Activated naive CD4-positive, alpha-beta T cell treated with anti-CD3 and anti-CD28 coated beads, Interleukin-2, amount 50 U/mL, for 24 hours (primary cell): ENCODE data around the gene MDFIC.
A peak's percentile ranks its signal among the peaks of the same experiment; 100 is the strongest.

Experiments
- H3K27ac Mint-ChIP-seq: one replicate; pipeline ENCODE4 v1.8.0; 2021; ENCODE audit warnings: mild to moderate bottlenecking, mixed read lengths
- H3K27me3 Mint-ChIP-seq: one replicate; pipeline ENCODE4 v1.8.0; 2021; ENCODE audit warnings: mixed read lengths
- H3K36me3 Mint-ChIP-seq: one replicate; pipeline ENCODE4 v1.8.0; 2021; ENCODE audit warnings: mixed read lengths
- H3K4me1 Mint-ChIP-seq: one replicate; pipeline ENCODE4 v1.8.0; 2021; ENCODE audit warnings: mixed read lengths
- H3K4me3 Mint-ChIP-seq: one replicate; pipeline ENCODE4 v1.8.0; 2021; ENCODE audit warnings: mild to moderate bottlenecking, mixed read lengths
- H3K9me3 Mint-ChIP-seq: one replicate; pipeline ENCODE4 v1.8.0; 2021; ENCODE audit warnings: mixed read lengths

Gene MDFIC

DNA sequence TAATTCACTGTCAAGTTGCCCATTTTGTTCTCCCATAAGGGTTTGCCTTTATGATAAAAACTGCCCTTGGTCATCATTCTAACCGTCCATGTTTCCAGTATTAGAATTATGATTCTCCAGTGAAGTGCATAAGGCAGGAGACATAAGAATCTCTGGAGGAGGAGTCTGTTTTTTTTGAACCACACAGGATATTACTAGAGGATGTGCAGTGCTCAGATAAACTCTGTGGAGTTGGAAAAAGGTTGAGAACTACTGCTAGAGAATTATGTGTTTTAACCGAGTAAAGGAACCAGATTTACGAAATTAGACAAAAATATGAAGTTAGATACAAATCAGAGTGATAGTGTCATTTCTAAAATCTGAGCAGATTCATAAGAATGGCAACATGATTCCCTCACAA is 40.5 kb downstream of the MDFIC start:
- Mint-ChIP-seq H3K9me3 (no peaks in the 10 kb centered on the region), H3K4me3 (no peak overlapping the region), H3K27ac (no peak overlapping the region), H3K27me3 (no peaks in the 10 kb centered on the region), H3K36me3 (peaks cover 24% of the 10 kb centered on the region), H3K4me1 (peaks cover 74% of the 10 kb centered on the region)

DNA sequence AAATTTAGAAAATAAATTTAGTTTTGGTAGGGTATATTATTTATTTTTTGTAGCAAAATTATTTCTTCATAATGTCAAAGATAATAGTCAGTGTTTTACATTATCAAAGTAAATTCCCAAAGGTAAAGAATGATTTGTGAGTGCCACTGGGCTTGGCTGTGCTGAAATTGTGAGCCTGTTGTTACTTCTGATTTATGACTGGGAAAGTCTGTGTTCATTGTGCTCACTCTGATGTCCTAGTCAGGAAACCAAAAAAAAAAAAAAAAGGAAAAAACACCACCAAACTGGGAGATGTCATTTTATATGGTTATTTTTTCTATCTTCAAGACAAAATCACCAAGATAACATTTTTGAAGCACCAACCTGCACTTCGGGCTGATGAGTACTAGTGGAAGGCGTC is 44.3 kb downstream of the MDFIC start:
- Mint-ChIP-seq H3K4me3 (peak overlapping the region; percentile 27), H3K27me3 (no peaks in the 10 kb centered on the region), H3K9me3 (no peaks in the 10 kb centered on the region), H3K27ac (no peak overlapping the region), H3K4me1 (peaks cover 85% of the 10 kb centered on the region), H3K36me3 (peaks cover 21% of the 10 kb centered on the region)

DNA sequence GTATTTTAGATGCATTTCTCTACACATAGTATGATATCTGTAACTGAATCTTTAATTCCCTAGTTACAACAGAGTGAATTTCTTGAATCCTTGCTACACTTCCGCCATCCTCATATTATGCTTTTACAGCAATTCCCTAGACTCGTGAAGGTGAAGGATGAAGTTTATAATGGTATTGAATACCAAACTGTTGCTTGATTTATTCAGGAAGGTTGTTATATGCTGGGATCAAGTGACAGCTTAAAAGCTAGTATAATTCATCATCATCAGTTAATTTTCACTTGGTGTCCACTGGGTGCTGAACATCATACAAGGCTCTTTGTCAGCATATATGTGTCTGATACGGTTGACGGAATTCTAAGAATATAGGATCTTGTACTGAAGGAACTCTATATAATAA is 47.2 kb downstream of the MDFIC start:
- H3K4me3 Mint-ChIP-seq, result no peak overlapping the region
- H3K27ac Mint-ChIP-seq, result no peak overlapping the region
- H3K4me1 Mint-ChIP-seq, result peaks cover 90% of the 10 kb centered on the region
- H3K36me3 Mint-ChIP-seq, result peaks cover 20% of the 10 kb centered on the region
- H3K27me3 Mint-ChIP-seq, result no peaks in the 10 kb centered on the region
- no peaks in the 10 kb centered on the region for H3K9me3 Mint-ChIP-seq

DNA sequence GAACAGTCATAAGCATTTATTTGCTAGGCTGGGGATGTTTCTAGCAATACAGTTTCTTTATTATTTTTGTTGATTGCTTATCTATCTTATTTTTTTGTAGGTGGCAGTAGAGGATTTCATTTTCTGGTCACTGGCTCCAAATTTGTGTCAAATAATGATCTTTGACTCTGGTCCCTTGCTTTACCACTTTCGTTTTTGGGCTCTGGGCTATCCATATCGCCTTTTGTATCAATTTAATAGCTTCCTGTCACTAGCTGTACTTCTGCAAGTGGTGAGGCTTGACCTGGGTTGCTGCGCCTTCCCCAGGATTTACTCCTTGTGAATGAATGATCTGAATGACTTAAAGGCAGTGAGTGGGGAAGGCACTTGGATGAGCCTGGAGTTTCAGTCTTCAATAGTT is 48.4 kb downstream of the MDFIC start:
- Mint-ChIP-seq H3K27me3 (no peaks in the 10 kb centered on the region), H3K9me3 (no peaks in the 10 kb centered on the region), H3K4me3 (peak overlapping the region; percentile 32), H3K4me1 (peaks cover 93% of the 10 kb centered on the region), H3K27ac (peak overlapping the region; percentile 66), H3K36me3 (peaks cover 14% of the 10 kb centered on the region)

DNA sequence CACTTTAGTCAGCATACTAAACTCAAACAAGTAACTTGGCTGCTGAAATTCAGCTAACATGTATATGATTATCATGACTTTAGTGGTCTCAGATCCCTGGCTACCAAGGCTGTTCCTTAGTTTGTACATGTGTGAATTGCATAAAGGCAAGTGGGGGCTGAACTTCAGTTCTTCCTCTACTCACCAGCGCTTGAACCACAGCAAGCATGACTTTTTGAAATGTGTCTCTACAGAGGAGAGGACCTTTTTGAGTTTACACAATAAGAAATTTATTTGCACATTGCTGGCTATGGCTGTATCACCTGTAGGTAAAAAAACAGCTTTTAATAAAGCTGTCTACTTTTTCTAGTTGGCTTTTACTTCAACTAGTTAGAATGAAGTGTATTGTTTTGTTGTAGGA is 48.8 kb downstream of the MDFIC start:
- no peak overlapping the region for H3K27ac Mint-ChIP-seq
- H3K4me1 Mint-ChIP-seq, result peaks cover 92% of the 10 kb centered on the region
- H3K36me3 Mint-ChIP-seq, result peaks cover 12% of the 10 kb centered on the region
- no peaks in the 10 kb centered on the region for H3K9me3 Mint-ChIP-seq
- peak overlapping the region; percentile 32 for H3K4me3 Mint-ChIP-seq
- H3K27me3 Mint-ChIP-seq, result no peaks in the 10 kb centered on the region

DNA sequence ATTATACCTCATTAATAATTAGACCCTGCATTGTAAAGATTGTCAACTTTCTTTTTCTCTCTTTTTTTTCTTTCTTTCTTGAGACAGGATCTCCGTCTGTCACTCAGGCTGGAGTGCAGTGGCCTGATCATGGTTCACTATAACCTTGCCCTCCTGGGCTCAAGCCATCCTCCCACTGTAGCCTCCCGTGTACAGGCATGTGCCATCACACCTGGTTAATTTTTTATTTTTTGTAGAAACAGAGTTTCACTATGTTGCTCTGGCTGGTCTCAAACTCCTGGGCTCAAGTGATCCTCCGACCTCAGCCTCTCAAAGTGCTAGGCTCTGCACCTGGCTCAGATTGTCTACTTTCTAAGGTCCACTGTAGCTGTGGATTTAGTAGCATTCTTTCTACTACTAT is 50.7 kb downstream of the MDFIC start:
- Mint-ChIP-seq H3K27ac (peak overlapping the region; percentile 76), H3K4me1 (peaks cover 83% of the 10 kb centered on the region), H3K9me3 (no peaks in the 10 kb centered on the region), H3K27me3 (no peaks in the 10 kb centered on the region), H3K4me3 (peak overlapping the region; percentile 36), H3K36me3 (peaks cover 9% of the 10 kb centered on the region)

DNA sequence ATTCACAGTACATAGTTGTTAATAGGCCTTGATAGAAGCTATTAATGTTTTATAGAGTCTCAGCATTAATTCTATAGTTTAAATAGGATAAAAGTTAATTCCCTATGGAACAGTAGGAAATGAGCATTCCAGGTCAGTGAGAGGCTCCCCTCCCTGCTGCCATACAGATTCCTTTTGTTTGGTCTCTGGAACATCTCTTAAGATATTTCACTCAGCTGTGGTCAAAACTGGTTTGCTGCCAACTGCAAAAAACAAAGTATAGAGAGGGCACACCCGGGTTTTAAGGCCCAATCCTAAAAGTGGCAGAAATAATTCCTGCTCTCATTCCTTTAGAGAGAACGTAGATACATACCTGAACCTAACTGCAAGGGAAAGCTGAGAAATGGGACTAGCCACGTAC is 51.3 kb downstream of the MDFIC start:
- Mint-ChIP-seq H3K9me3 (no peaks in the 10 kb centered on the region), H3K27me3 (no peaks in the 10 kb centered on the region), H3K27ac (no peak overlapping the region), H3K4me1 (peaks cover 80% of the 10 kb centered on the region), H3K4me3 (no peak overlapping the region), H3K36me3 (peaks cover 9% of the 10 kb centered on the region)

DNA sequence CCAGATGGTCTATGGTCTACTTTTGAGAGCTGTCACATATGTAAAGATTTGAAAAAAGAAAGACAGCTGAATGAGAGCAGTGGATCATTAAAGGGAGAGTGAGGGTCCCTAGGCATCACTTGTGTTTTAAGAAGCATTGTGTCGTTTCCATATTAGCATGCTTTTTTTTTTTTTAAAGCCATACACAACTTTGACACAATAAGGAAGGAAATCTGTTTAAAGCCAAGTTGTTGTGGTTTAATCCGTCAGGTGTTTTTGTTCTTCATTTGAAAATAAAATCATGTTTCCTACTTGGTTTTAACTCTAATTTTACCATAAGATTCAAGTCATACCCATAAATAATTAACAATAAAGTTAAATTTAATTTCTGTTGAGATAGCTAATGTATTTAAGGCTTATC is 53.5 kb downstream of the MDFIC start:
- H3K27ac Mint-ChIP-seq, result no peak overlapping the region
- peaks cover 15% of the 10 kb centered on the region for H3K36me3 Mint-ChIP-seq
- H3K4me1 Mint-ChIP-seq, result peaks cover 75% of the 10 kb centered on the region
- no peak overlapping the region for H3K4me3 Mint-ChIP-seq
- H3K27me3 Mint-ChIP-seq, result no peaks in the 10 kb centered on the region
- no peaks in the 10 kb centered on the region for H3K9me3 Mint-ChIP-seq

DNA sequence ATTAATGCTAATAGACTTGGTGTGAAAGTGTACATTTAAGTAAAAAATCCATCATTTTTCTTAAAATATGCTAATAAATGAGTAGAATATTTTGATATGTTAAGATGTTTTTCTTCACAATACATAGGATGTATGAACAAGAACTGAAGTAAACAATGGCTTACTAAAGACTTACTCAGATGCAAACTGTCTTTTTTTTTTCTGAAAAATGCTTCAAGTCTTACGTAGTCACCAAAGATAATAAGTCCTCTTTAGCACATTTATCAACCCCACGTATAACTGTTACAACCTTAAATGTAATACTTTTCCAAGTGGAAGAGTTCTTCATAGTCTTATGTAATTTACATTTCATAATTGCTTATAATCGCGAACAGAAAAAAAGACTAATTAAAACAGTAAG is 54.8 kb downstream of the MDFIC start:
- H3K27ac Mint-ChIP-seq, result no peak overlapping the region
- H3K36me3 Mint-ChIP-seq, result peaks cover 24% of the 10 kb centered on the region
- H3K4me3 Mint-ChIP-seq, result no peak overlapping the region
- H3K4me1 Mint-ChIP-seq, result peaks cover 73% of the 10 kb centered on the region
- no peaks in the 10 kb centered on the region for H3K9me3 Mint-ChIP-seq
- H3K27me3 Mint-ChIP-seq, result no peaks in the 10 kb centered on the region

DNA sequence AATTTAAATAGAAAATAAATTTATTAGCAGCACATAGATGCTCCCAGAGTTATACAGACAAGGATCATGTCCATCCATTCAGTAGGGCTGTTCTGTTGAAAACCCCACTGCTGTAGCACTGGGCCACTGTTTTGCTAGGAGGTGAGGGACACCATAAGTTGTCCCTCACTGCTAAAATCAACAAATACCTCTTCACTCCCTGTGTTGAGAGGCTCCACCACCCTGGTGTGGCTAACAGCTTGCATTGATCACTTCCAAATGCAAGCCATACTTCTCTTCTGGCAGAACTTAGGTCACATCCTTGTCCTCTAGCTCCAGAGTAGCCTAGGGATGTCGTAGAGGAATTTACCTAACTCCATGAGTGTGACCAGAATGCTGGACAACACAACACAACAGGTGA is 55.4 kb downstream of the MDFIC start:
- H3K4me3 Mint-ChIP-seq, result no peak overlapping the region

DNA sequence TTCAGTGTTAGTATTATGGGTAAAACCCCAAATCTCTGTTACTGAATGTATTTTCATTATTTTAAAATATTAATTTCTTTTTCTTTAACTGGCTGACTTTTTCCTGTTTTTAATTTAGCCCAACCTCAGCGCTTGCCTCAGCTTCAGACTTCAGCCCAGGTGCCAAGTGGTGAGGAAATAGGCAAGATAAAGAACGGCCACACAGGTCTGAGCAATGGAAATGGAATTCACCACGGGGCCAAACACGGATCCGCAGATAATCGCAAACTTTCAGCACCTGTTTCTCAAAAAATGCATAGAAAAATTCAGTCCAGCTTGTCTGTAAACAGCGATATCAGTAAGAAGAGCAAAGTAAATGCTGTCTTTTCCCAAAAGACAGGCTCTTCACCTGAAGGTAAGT is 57.5 kb downstream of the MDFIC start:
- peaks cover 30% of the 10 kb centered on the region for H3K36me3 Mint-ChIP-seq
- H3K27ac Mint-ChIP-seq, result no peak overlapping the region

More for the DNA sequence above, 55.4 kb downstream of the MDFIC start:
- H3K27me3 Mint-ChIP-seq, result no peaks in the 10 kb centered on the region
- peak overlapping the region; percentile 23 for H3K27ac Mint-ChIP-seq
- no peaks in the 10 kb centered on the region for H3K9me3 Mint-ChIP-seq
- H3K4me1 Mint-ChIP-seq, result peaks cover 72% of the 10 kb centered on the region
- H3K36me3 Mint-ChIP-seq, result peaks cover 27% of the 10 kb centered on the region

DNA sequence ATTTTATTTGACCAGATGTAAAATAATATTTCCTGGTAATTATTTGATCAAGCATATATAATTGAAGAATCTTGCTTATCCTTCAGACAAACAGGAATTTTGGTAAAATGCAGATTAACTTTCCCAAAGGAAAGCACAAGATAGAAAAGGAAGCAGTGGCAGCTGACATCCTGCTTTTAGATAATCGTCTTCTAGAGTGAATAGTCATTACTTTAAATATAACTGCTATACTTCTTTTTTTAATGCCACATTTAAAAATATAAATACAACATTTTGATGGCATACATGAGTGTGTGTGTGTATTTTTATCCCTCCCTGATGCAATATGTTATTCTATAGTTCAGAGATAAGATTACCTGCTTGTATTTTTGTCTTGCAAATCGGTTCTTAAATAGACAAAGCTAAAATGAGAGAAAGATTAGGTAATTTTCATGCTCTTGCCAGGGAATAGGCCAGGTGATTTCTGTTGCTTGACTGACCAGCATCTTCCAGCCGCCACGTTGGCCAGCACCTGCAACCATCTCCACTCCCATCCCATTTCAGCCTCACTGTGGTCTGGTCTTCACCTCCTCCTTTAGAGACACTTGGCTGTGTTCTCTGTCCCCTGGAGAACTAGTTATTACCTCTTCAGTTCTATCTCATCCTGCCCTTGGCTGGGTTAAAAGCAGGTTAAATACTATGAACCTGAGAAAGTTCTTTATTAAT is 58.1 kb downstream of the MDFIC start:
- H3K9me3 Mint-ChIP-seq, result no peaks in the 10 kb centered on the region
- no peak overlapping the region for H3K4me3 Mint-ChIP-seq
- no peaks in the 10 kb centered on the region for H3K27me3 Mint-ChIP-seq
- H3K27ac Mint-ChIP-seq, result no peak overlapping the region
- H3K36me3 Mint-ChIP-seq, result peaks cover 32% of the 10 kb centered on the region
- peaks cover 58% of the 10 kb centered on the region for H3K4me1 Mint-ChIP-seq

More for the DNA sequence above, 57.5 kb downstream of the MDFIC start:
- Mint-ChIP-seq H3K27me3 (no peaks in the 10 kb centered on the region), H3K9me3 (no peaks in the 10 kb centered on the region), H3K4me1 (peaks cover 61% of the 10 kb centered on the region), H3K4me3 (no peak overlapping the region)

DNA sequence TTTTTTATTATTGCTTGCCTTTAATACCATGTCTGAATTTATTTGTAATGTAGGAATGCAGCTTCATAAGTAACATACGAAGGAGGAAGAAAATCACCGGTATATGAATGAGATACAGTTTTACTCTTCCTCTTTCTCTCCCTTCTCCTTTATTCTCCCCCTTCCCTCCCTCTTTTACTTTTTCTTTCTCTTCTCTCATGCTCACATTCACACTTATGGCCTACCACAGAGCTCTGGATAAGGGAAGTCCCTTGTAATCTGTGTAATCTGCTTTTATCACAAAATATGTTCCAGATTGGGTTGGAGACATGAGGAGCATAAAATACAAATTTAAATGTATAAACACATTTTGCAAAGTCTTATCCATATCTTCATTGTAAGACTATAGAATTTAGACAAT is 59.4 kb downstream of the MDFIC start:
- H3K27ac Mint-ChIP-seq, result no peak overlapping the region

DNA sequence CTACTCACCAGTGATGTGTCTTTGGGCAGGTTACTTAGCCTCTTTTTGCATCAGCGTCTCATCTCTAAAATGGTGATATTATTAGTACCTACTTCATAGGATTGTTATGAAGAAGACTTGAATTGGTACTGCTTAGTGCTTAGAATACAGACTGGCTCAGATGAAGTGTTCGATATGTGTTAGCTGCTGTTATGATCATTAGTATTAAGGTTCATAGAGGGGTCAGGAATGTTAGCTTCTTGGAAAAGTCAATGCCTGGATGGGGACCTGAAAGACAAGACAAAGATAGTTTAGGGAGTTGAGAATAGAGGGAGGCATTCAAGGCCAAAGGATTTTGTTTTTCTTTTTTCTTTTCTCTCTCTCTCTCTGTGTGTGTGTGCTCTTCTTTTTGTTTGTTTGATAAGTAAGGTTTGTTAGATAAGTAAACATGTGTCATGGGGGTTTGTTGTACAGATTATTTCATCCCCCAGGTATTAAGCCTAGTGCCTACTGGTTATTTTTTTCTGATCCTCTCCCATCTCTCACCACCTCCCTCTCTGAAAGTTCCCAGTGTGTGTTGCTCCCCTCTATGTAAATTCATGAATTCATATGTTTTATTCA is 63.3 kb downstream of the MDFIC start:
- no peaks in the 10 kb centered on the region for H3K27me3 Mint-ChIP-seq
- peaks cover 54% of the 10 kb centered on the region for H3K4me1 Mint-ChIP-seq
- no peaks in the 10 kb centered on the region for H3K9me3 Mint-ChIP-seq
- H3K4me3 Mint-ChIP-seq, result no peak overlapping the region
- H3K27ac Mint-ChIP-seq, result no peak overlapping the region
- H3K36me3 Mint-ChIP-seq, result peaks cover 45% of the 10 kb centered on the region

More for the DNA sequence above, 59.4 kb downstream of the MDFIC start:
- Mint-ChIP-seq H3K4me3 (no peak overlapping the region), H3K4me1 (peaks cover 59% of the 10 kb centered on the region), H3K36me3 (peaks cover 40% of the 10 kb centered on the region), H3K9me3 (no peaks in the 10 kb centered on the region), H3K27me3 (no peaks in the 10 kb centered on the region)

DNA sequence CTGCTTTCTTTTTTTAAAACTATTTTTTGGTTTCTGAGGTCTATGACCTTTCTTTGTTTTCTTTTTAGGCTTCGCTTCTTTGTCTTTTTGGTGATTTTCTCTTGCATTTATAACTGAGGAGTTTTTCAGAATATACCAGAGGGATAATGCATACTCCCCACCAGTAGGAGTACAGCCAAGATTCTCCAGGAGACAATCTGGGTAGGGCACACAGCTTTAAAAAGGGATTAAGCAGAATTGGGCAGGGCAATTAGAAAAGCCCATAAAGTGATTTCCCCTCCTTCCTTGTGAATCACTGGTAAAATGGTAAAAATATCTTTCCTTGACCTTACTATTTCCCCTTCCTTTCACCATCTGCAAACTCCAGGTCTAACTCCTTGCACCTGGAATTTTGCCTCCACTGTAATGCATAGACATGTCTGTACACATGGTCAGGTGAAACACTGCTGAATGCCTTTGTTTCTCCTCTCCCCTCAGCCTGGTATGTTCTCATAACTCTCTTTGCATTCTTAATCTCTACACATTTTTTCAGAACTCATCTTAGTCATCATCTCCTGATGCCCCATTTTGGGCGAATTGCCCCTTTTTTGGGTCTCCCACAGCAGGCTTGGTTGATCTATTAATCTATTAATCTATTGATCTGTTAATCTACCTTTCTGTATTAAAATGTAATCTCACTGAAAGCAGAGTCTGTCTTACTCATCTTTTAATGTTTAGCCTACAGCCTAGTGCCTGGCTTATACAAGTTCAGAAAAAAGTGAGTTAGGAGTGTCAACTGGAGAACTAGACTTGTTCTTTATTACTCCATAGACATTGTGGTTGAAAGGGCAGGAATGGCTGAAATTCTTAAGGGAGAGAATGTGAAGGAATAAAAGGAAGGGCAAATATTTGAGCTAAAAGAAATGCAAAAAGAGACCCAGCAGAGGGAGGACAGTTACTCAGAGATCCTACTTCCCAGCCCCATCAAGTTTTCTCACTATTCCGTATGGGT is 64.6 kb downstream of the MDFIC start:
- Mint-ChIP-seq H3K36me3 (peaks cover 38% of the 10 kb centered on the region), H3K27me3 (no peaks in the 10 kb centered on the region), H3K9me3 (no peaks in the 10 kb centered on the region), H3K27ac (peak overlapping the region; percentile 39), H3K4me3 (no peak overlapping the region), H3K4me1 (peaks cover 42% of the 10 kb centered on the region)

DNA sequence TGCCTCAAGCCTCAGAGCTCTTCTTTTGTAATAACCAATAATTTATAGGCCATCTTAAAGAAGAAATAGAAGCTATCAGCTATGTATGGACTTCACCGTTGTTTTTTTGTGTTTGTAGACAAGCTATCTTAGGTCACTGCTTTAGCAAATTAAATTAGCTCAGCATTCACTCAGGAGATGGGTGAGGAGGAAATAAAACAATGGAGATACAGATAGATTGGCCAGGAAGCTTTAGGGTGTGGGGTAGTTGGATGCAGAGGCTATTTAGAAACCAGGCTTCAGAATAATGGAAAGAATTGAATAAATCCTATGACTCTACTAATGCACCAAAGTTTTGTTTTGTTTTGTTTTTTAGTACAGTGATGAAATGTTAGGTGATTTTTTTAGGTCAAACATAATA is 66.1 kb downstream of the MDFIC start:
- Mint-ChIP-seq H3K27ac (no peak overlapping the region), H3K36me3 (peaks cover 32% of the 10 kb centered on the region), H3K27me3 (no peaks in the 10 kb centered on the region), H3K4me3 (no peak overlapping the region), H3K9me3 (no peaks in the 10 kb centered on the region), H3K4me1 (peaks cover 44% of the 10 kb centered on the region)
